GM19351 (cell line): ENCODE results near the gene NMRAL1.
A peak's percentile ranks its signal among the peaks of the same experiment; 100 is the strongest.

Experiments used
- ATAC-seq: cut with Tn5 transposase; IDR thresholded peaks from one replicate; pipeline ENCODE4 v1.9.1; 2021; ENCODE audit warnings: mild to moderate bottlenecking, moderate library complexity; ENCODE audit not compliant: unreplicated experiment

The NMRAL1 gene

DNA sequence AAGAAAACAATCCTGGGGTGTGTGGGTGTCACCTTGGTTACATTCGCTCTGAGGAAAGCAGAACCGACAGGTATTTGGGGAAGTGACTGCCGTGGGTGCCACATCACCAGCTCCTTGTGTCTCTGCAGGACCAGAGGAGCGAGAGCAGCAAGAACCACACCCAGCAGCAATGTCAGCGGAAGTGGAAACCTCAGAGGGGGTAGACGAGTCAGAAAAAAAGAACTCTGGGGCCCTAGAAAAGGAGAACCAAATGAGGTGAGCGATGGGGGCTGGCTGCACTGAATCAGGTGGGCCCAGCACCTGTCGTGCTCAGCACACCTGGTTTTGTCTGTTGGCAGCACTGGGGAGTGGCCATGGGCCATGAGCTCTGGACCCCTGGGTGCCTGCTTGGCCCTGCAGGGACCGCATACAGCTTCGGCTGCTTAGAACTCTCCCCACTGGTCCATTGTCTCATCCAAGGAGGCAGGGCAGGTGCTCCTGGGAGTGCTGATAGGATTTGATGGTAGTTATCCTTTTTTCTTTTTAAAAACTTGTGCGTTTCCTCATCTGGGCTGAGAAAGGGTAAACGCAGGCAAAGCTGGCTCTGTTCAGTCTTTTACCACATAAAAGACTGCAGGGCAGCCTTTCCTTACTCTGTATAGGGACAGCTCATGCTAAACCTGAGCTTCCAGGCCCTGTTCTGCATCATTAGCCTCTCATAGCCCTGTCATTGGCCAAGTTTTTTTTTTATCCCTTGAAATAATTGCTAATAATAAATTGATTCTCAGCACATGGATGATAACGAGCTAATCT lies 31.1 kb upstream of the NMRAL1 start:
- peak; percentile 90 for ATAC-seq

DNA sequence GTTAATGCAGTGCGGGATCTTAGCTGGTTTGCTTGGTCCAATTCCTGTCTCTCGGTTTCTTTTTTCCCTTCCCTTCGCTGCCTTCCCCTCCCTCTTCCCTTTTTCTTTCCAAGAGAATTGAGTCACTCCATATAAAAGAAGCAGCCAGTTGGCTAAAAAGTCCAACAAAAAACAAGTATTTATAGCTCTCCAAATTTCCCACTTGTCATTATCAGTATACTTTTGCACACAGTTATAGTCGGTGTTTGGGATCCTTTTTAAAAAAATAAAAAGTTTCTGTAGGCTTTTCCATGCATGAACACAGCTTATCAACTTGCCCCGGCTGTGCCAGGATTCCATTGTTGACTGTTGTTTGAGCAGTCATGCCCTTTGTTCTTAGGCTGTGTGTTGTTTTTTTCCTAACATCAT lies 26.6 kb upstream of the NMRAL1 start:
- no peak for ATAC-seq

DNA sequence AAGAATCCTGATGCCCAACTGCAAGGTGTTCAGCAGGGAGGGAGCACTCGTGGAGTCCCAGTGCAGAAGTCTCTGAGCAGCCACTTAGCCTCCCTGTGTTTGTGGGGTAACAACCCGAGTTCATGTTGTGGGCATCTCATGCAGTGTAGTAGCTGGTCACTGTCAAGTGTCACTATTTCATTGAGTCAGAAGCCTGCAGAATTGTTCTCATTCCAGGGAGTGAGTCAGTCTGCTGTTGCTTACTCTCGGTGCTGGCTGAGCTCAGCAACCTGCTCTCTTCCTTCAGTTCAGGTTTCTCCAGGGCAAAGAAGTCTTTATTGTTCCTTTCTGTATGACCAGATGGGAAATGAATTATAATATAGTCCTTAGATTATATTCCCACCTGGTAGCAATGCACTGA lies 25.8 kb upstream of the NMRAL1 start:
- ATAC-seq: no peak

DNA sequence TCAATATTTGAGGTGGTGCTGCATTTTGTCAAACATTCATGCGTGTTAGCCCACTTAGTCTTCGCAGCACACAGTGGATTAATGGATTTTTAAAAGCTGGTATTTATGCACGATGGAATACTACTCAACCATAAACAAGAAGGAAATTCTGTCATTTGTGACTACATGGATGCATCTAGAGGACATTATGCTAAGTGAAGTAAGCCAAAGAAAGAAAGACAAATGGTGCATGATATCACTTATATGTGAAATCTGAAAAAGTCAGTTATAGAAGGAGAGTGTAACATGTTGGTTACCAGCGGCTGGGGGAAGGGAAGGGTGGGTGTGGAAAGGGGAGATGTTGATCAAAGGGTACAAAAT lies 24.8 kb upstream of the NMRAL1 start:
- no peak for ATAC-seq

DNA sequence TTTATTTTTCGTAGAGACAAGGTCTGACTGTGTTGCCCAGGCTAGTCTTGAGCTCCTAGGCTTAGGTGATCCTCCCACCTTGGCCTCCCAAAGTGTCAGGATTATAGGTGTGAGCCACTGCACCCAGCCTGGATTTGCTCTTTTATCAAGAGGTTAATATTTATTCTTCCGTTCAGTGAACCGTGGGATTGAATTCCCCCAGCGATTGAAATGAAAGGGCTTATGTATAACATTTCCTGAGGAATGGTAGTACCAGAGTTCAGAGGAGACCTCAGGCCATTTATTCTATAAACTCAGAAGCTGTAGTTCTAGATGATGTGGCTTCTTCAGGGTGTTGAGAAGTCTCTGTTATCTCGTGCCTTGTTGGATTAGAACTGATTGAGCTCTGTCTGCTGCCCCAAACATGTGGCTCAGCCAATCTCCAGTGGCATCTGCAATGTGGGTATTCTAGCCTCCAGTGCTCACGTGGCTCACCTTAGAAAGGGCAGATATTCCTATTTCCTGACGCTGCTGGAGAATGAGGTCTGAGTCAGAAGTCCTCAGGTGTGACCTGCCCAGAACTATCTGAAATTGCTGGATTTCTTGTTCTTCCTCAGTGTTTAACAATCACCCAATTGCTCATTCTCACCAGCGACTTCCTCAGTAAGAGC lies 24.2 kb upstream of the NMRAL1 start:
- no peak for ATAC-seq

DNA sequence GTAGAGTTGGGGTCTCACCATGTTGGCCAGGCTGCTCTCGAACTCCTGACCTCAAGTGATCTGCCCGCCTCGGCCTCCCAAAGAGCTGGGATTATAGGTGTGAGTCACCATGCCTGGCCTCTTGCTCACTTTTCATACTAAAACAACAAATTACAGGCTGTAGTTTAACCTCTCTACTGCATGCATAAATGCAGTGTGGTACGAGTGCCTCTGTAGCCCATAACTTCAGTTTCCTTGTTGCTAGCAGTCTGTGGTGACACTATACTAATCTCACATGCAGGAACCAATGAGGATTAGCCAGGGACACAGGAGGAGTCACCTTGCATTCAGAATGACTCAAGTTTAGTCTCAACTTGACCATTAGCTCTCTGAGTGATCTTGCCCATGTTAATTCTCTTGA lies 21.9 kb upstream of the NMRAL1 start:
- ATAC-seq: no peak

DNA sequence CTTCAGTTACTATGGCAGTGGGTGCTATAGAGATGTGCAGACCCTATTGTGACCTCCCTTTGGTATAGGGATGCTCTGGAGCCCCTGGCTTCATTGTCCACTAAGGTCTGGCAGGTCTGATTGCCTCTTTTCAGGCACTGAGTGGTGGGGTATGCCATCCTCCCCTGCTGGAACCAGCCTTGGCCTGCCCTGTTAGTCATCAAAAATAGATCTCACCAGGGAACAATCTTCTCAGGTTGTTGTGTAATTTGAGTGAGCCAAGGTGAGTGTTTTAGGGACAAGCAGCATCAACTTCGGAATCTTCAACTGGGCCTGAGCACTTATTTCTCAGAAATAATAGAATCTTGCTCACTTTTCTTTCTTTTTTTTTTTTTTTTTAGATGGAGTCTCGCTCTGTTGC lies 21.3 kb upstream of the NMRAL1 start:
- ATAC-seq: no peak

DNA sequence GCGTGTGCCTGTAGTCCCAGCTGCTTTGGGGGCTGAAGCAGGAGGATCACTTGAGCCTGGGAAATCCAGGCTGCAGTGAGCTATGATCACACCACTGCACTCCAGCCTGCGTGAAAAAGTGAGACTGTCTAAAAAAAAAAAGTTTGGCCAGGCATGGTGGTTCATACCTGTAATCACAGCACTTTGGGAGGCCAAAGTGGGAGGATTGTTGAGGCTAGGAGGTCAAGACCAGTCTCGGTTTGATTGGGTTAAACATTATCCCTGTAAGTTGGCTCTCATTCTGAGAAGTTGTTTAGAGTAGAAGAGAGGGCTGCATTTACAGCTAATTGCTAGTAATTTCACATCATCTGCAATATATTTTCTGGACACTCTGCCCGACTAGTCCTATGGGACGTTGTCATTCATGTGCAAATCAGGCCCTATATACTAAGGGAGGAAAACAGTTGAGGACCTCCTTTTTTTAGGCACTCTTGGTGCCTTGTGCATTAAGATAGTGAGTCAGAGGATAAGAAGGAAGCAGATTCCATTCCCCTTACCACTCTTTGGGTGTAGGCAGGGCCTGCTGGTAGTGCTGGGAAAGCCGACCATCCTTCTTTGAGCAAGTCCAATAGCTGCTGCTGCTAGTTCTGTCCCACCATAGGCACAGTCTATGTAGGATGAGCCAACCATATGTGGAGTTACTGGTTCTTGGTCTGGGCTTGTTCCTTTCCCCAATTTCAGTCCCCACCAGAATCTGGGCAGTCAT lies 20.5 kb upstream of the NMRAL1 start:
- ATAC-seq: no peak

DNA sequence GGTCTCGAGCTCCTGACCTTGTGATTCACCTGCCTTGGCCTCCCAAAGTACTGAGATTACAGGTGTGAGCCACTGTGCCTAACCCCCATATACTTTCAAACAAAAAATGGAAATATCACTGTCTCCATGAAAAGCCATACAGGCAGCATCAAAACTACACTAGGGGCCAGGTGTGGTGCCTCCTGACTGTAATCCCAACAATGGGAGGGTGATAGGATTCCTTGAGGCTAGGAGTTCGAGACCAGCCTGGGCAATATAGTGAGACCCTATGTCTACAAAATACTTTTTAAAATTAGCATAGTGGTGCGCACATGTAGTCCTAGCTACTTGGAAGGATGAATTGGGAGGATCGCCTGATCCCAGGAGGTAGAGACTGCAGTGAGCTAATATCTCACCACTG lies 17.5 kb upstream of the NMRAL1 start:
- ATAC-seq: no peak

DNA sequence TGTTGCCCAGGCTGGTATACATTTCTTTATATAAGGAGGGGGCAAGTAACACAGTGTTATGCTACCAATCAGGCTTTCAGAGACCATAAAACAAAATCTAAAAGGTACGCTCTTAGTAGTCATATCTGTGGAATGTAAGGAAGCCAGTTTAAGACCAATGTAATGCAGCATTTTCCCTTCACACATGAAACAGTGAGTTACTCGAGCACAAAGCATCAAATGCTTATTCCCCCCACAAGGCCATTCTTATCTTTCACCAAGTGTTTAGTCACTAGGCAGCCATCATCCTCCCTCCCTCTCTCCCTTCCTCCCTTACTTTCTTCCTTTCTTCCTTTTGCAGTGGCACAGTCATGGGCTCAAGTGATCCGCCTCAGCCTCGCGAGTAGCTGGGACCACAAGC lies 14.6 kb upstream of the NMRAL1 start:
- no peak for ATAC-seq

DNA sequence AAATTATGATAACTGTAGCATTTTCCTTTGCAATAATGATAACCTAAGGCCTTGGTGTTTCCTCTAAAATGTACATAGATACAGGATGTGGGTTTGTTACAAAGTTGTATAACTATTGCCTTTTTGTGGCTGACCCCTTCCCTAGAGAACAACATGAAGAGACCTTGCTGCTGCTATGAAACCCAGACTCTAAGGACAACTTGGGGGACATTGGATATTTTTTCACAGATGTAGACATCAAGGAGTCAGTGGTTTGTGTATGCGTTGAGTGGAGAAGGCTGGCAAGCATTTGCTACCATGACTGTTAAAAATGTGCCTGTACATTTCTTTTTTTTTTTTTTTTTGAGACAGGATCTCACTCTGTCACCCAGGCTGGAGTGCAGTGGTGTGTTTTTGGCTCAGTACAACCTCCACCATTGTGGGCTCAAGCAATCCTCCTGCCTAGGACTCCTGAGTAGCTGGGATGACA lies 14.1 kb upstream of the NMRAL1 start:
- ATAC-seq: no peak

DNA sequence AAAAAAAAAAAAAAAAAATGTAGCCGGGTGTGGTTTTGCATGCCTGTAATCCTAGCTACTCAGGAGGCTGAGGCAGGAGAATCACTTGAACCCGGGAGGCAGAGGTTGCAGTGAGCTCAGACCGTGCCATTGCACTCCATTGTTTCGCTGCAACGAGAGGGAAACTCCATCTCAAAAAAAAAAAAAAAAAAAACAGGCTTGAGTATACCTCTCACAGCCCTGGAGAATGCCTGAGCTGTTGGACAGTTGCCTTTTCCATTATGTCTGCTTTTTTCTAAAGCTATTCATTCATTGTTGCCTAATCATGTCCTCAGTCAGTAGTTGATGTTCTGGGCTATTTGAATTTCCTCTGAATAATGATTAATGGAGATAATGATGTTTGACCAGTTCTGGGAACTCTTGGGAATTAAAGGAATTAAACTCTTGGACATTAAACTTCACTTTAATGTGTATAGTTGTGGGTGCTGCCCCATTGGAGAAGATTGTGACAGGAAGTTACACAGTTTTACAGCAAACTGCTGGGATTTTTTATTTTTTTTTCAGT lies 13.6 kb upstream of the NMRAL1 start:
- no peak for ATAC-seq

DNA sequence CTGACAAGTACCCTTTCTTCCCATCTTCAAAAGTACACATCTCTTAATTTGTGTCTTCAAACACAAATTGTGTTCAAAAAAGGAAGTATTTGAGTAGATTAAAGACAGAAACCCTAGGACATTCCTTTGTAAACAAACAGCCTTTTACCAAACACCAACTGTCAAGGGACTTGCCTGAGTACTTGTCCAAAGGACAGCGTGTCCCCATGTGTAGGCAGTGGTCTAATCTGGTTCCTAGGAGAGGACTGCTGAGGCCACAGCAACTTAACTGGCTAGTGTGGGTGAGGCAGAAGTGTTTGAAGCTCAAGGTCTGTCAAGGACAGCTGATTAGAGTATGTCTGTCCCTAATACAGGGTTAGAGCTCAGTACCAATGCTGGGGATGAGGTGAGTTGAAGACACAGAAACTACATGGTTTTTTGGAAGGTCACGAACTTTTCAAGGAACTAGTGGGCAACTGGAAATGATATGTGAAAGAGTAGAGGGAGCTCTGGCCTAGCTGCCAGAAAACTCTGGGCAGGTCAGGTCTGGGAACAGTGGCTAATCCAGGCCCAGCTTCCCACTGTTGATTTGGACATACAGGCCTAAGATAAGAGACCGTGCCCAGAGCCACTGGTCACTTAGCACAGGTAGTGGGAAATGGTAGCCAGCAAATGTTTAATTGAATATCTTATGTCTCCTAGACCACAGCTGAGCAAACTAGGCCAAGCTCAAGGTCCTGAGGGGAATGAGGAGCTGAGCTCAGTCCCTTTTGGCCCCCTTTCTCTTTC lies 11.9 kb upstream of the NMRAL1 start:
- ATAC-seq: no peak

DNA sequence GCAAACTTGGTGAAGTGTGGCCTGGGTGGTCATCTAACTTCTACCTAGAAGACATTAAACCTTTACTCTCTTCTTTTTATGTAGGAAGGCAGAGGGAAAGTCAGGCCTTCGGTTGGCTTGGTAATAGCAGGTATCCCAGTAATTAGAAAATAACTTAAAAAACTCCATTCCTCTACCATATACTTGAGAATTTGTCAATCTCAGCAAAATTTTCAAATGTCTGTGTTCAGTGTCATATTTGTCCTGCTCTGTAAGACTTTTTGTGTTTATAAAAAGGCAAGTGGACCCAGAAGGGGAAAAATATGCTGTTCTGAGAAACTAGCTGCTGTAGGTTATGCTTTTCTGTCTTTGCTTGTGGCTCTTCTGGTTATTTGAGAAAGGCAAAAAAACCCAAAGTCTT lies 7.5 kb upstream of the NMRAL1 start:
- no peak for ATAC-seq

DNA sequence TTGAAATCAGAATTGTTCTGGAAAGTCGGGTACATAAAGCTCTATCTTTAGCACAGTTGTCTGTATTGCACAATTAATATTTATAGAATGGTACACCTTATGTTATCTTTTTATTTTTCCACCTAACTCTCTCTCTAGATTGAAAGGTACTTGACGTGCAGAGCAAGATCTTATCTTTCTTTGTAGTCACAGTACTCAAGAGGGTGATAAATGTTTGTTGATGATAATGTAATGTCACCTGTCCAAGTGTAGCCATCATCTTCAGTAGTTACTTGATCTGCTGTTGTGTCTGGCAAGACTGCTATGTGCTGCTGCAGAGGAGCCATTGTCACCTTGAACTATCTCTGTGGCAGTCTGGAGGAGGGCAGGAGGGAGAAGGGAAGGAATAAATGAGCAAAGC lies 7.1 kb upstream of the NMRAL1 start:
- no peak for ATAC-seq

DNA sequence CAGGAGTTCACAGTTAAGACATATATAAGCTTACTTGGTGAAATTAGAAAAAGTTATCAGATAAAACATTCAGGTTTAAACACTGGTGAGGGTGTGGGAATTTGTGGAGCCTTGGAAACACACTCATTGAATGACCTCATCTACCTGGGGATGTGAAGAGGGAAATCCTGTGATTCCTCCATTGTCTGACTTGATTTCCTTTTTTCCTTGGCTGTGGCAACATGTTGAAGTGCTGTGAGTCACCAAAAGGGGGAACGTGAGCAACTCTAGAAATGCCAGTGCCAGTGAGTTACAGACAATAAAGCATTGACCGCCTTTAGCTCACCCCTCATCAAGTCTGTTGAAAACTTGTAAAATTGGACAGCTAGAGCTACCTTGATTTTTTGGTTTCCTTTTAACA lies 3.5 kb upstream of the NMRAL1 start:
- no peak for ATAC-seq

DNA sequence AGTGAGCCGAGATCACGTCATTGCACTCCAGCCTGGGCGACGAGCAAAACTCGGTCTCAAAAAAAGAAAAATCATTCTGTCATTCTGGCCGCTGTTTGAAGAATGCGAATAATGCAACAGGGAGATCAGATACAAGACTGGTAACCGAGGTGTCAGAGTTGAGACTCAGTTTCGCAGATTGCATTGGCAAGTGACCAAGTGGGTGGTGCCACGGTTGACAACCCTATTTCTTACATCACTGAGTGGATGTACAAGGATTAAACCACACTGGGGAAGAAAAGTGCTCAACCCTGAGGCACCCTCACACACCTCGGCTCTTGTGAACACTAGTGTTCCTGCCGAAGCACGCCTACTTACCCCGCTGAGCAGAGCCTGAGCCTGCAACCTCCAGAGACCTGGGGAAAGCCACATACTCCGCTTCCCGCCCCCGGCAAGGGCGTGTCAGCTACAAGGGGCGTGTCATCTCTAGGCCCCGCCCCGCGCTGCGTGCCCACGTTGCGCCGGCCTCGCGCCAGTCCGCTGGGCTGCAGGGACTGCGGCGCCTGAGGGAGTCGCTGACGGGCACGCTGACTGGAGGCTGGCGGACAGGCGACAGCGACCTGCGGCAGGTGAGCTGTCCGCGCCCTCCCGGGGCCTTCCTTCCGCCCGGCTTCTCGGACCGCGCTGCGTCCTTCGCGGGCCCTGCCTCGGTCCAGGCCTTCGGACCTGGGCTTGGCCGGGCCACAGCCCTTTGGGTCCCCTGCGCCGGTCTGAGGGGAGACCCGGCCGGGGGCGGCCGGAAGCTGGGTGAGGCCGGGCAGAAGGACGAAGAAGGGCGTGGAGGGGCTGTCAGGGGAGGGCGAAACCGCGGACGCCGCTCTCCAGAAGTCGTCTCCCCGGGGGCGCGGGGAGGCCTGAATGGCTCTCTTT lies 1.7 kb upstream of the NMRAL1 start, which contains the start of gene HMOX2:
HMOX2 (plus strand) TSS at position 519 of the 909 bp plus-strand sequence. CDS start 29,127 bp downstream, outside the sequence.
- ATAC-seq: peak; percentile 83

DNA sequence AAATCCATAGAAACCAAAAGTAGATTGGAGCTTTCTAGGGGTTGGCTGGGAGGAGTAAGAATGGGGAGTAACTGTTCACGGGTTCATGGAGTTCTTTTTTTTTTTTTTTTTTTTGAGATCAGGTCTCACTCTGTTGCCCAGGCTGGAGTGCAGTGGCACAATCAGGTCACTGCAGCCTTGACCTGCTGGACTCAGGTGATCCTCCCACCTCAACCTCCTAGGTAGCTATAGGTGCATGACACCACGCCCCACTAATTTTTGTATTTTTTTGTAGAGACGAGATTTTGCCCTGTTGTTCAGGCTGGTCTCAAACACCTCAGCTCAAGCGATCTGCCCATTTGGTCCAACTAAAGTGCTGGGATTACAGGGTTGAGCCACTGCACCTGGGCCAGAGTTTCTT lies 1.5 kb downstream of the NMRAL1 start:
- no peak for ATAC-seq

DNA sequence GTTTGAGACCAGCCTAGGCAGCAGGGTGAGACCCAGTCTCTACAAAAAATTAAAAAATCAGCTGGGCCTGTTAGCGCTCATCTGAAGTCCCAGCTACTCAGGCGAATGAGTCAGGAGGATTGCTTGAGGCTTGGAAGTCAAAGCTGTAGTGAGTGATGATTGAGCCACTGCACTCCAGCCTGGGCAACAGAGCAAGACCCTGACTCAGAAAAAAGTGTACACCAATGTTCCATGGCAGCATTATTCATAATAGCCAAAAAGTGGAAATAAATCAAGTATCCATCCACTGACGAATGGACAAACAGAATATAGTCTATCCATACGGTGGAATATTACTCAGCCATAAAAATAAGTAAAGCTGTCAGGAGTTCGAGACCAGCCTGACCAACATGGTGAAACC lies 2.6 kb downstream of the NMRAL1 start:
- no peak for ATAC-seq

DNA sequence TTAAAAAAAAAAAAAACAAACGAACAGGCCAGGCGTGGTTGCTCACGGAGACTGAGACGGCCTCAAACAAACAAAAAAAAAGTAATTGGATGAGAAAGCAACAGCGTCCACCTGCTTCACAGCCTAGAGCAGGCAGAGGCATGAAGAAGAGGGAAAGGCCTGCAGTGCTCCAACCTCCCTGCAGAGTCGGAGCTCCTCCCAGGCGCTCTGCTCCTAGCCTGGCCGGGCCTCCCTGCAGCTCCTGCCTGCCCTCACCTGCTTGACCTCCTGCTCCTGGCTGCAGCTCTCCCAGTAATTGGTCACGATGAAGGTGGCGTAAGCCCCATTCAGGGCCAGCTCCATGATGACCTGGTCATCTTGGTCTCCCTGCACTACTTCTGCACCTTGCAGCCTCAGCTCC lies 5.5 kb downstream of the NMRAL1 start:
- no peak for ATAC-seq
